ENCODE measurements around the gene GOPC.

The GOPC gene

GRCh38 chr6:117515326-117515725 lies 87.0 kb downstream of the GOPC start:
- no peak overlapping the region for H3K4me3 ChIP-seq (ENCODE audit: insufficient read depth in 1 of 2, low read depth in 1 of 2, low read length in 2 of 2)
- no peak overlapping the region for H3K9ac ChIP-seq (ENCODE audit: low read length)
- no peak overlapping the region for H3K27ac ChIP-seq (ENCODE audit: low read length, poor library complexity, severe bottlenecking)
- peaks cover 0 to 10% of the 10 kb centered on the region in 2 experiments for H3K36me3 ChIP-seq (ENCODE audit: control insufficient read depth in 1 of 2, insufficient read depth in 2 of 2, low read depth in 1 of 2, low read length in 2 of 2)
- no peak overlapping the region for H3K18ac ChIP-seq (ENCODE audit: low read depth in 1 of 2, low read length in 2 of 2)
- H2AK5ac ChIP-seq (ENCODE audit: low read length, severe bottlenecking): no peak overlapping the region
- DNase-seq: no peak
- H3K4ac ChIP-seq (ENCODE audit: low read depth in 1 of 2, low read length in 2 of 2): no peak overlapping the region
- no peak overlapping the region for H2BK5ac ChIP-seq (ENCODE audit: low read depth, low read length, poor library complexity, severe bottlenecking)
- H3K23ac ChIP-seq (ENCODE audit: low read length in 2 of 2): no peak overlapping the region
- H3K4me2 ChIP-seq (ENCODE audit: low read length, poor library complexity, severe bottlenecking): no peak overlapping the region
- H3K4me1 ChIP-seq (ENCODE audit: control insufficient read depth, insufficient read depth, low read depth, low read length): peaks cover 8% of the 10 kb centered on the region
- H4K91ac ChIP-seq (ENCODE audit: low read length): no peak overlapping the region
- H2BK15ac ChIP-seq (ENCODE audit: low read depth, poor library complexity, severe bottlenecking): no peak overlapping the region
- H3K14ac ChIP-seq (ENCODE audit: low read length in 2 of 2): no peak overlapping the region
- H3K9me3 ChIP-seq (ENCODE audit: control insufficient read depth, low read length): no peaks in the 10 kb centered on the region
- H2AFZ ChIP-seq (ENCODE audit: low read depth, low read length): no peak overlapping the region
- H3K27me3 ChIP-seq (ENCODE audit: control insufficient read depth in 1 of 2, insufficient read depth in 1 of 2, low read length in 2 of 2): no peaks in the 10 kb centered on the region
- no peak overlapping the region for H2BK120ac ChIP-seq (ENCODE audit: low read depth, low read length)
- no peak overlapping the region for H4K8ac ChIP-seq (ENCODE audit: low read length)
- H3K79me1 ChIP-seq (replicated peaks; ENCODE audit: low read length, poor library complexity, severe bottlenecking): peaks cover 8% of the 10 kb centered on the region
- no peak overlapping the region for H2BK12ac ChIP-seq (ENCODE audit: low read length in 2 of 2)

GRCh38 chr6:117514655-117515054 lies 87.7 kb downstream of the GOPC start:
- Histone ChIP-seq H3K9ac (ENCODE audit: low read length) (no peak overlapping the region), H2BK12ac (ENCODE audit: low read length in 2 of 2) (no peak overlapping the region), H2BK120ac (ENCODE audit: low read depth, low read length) (no peak overlapping the region), H2BK15ac (ENCODE audit: low read depth, poor library complexity, severe bottlenecking) (no peak overlapping the region), H3K79me1 (replicated peaks; ENCODE audit: low read length, poor library complexity, severe bottlenecking) (peaks cover 8% of the 10 kb centered on the region), H3K4ac (ENCODE audit: low read depth in 1 of 2, low read length in 2 of 2) (no peak overlapping the region), H3K14ac (ENCODE audit: low read length in 2 of 2) (no peak overlapping the region), H3K4me3 (ENCODE audit: insufficient read depth in 1 of 2, low read depth in 1 of 2, low read length in 2 of 2) (no peak overlapping the region), H3K18ac (ENCODE audit: low read depth in 1 of 2, low read length in 2 of 2) (no peak overlapping the region), H4K91ac (ENCODE audit: low read length) (no peak overlapping the region), H3K4me2 (ENCODE audit: low read length, poor library complexity, severe bottlenecking) (no peak overlapping the region), H4K8ac (ENCODE audit: low read length) (no peak overlapping the region), H2BK5ac (ENCODE audit: low read depth, low read length, poor library complexity, severe bottlenecking) (no peak overlapping the region), H3K36me3 (ENCODE audit: control insufficient read depth in 1 of 2, insufficient read depth in 2 of 2, low read depth in 1 of 2, low read length in 2 of 2) (peaks cover 0 to 7% of the 10 kb centered on the region in 2 experiments), H3K27me3 (ENCODE audit: control insufficient read depth in 1 of 2, insufficient read depth in 1 of 2, low read length in 2 of 2) (no peaks in the 10 kb centered on the region), H2AK5ac (ENCODE audit: low read length, severe bottlenecking) (no peak overlapping the region), H2AFZ (ENCODE audit: low read depth, low read length) (no peak overlapping the region), H3K23ac (ENCODE audit: low read length in 2 of 2) (no peak overlapping the region), H3K4me1 (ENCODE audit: control insufficient read depth, insufficient read depth, low read depth, low read length) (peaks cover 8% of the 10 kb centered on the region), H3K9me3 (ENCODE audit: control insufficient read depth, low read length) (no peaks in the 10 kb centered on the region), H3K27ac (ENCODE audit: low read length, poor library complexity, severe bottlenecking) (no peak overlapping the region)
- no peak for DNase-seq
- WGBS: no CpG with 5 or more reads among the region's 1 CpG

GRCh38 chr6:117513778-117514365 lies 88.4 kb downstream of the GOPC start:
- H3K9me3 ChIP-seq (ENCODE audit: control insufficient read depth, low read length): no peaks in the 10 kb centered on the region
- no peak overlapping the region for H2BK5ac ChIP-seq (ENCODE audit: low read depth, low read length, poor library complexity, severe bottlenecking)
- peaks cover 0 to 11% of the 10 kb centered on the region in 2 experiments for H3K36me3 ChIP-seq (ENCODE audit: control insufficient read depth in 1 of 2, insufficient read depth in 2 of 2, low read depth in 1 of 2, low read length in 2 of 2)
- peaks cover 15% of the 10 kb centered on the region for H3K79me1 ChIP-seq (replicated peaks; ENCODE audit: low read length, poor library complexity, severe bottlenecking)
- H3K4me3 ChIP-seq (ENCODE audit: insufficient read depth in 1 of 2, low read depth in 1 of 2, low read length in 2 of 2): no peak overlapping the region
- H3K4ac ChIP-seq (ENCODE audit: low read depth in 1 of 2, low read length in 2 of 2): no peak overlapping the region
- no peaks in the 10 kb centered on the region for H3K27me3 ChIP-seq (ENCODE audit: control insufficient read depth in 1 of 2, insufficient read depth in 1 of 2, low read length in 2 of 2)
- no peak overlapping the region for H2BK120ac ChIP-seq (ENCODE audit: low read depth, low read length)
- H4K8ac ChIP-seq (ENCODE audit: low read length): no peak overlapping the region
- H3K18ac ChIP-seq (ENCODE audit: low read depth in 1 of 2, low read length in 2 of 2): no peak overlapping the region
- peaks cover 12% of the 10 kb centered on the region for H3K4me1 ChIP-seq (ENCODE audit: control insufficient read depth, insufficient read depth, low read depth, low read length)
- no peak overlapping the region for H2AFZ ChIP-seq (ENCODE audit: low read depth, low read length)
- no peak overlapping the region for H2BK12ac ChIP-seq (ENCODE audit: low read length in 2 of 2)
- H4K91ac ChIP-seq (ENCODE audit: low read length): no peak overlapping the region
- no peak overlapping the region for H3K9ac ChIP-seq (ENCODE audit: low read length)
- peak overlapping the region; percentile 40 for H3K4me2 ChIP-seq (ENCODE audit: low read length, poor library complexity, severe bottlenecking)
- DNase-seq: no peak
- no peak overlapping the region for H2AK5ac ChIP-seq (ENCODE audit: low read length, severe bottlenecking)
- 97% methylated on average over 5 of the region's 7 CpGs for WGBS
- no peak overlapping the region for H2BK15ac ChIP-seq (ENCODE audit: low read depth, poor library complexity, severe bottlenecking)
- peak overlapping the region; percentile 78 for H3K27ac ChIP-seq (ENCODE audit: low read length, poor library complexity, severe bottlenecking)
- no peak overlapping the region for H3K23ac ChIP-seq (ENCODE audit: low read length in 2 of 2)
- no peak overlapping the region for H3K14ac ChIP-seq (ENCODE audit: low read length in 2 of 2)

- H3K9me3 ChIP-seq (ENCODE audit: control insufficient read depth, low read length): no peaks in the 10 kb centered on the region
- H4K8ac ChIP-seq (ENCODE audit: low read length): no peak overlapping the region
- no peak overlapping the region for H3K9ac ChIP-seq (ENCODE audit: low read length)
- H2BK5ac ChIP-seq (ENCODE audit: low read depth, low read length, poor library complexity, severe bottlenecking): no peak overlapping the region
- H3K27me3 ChIP-seq (ENCODE audit: control insufficient read depth in 1 of 2, insufficient read depth in 1 of 2, low read length in 2 of 2): no peaks in the 10 kb centered on the region
- no peak overlapping the region for H3K23ac ChIP-seq (ENCODE audit: low read length in 2 of 2)
- H2AK5ac ChIP-seq (ENCODE audit: low read length, severe bottlenecking): peak overlapping the region; percentile 88
- 94% methylated on average over 1 of the region's 2 CpGs for WGBS
- H3K18ac ChIP-seq (ENCODE audit: low read depth in 1 of 2, low read length in 2 of 2): peak overlapping the region in 1 of 2 experiments; percentile 72
- H4K91ac ChIP-seq (ENCODE audit: low read length): no peak overlapping the region
- peaks cover 0 to 15% of the 10 kb centered on the region in 2 experiments for H3K36me3 ChIP-seq (ENCODE audit: control insufficient read depth in 1 of 2, insufficient read depth in 2 of 2, low read depth in 1 of 2, low read length in 2 of 2)
- no peak overlapping the region for H2BK15ac ChIP-seq (ENCODE audit: low read depth, poor library complexity, severe bottlenecking)
- H3K4me1 ChIP-seq (ENCODE audit: control insufficient read depth, insufficient read depth, low read depth, low read length): peaks cover 14% of the 10 kb centered on the region
- peaks cover 16% of the 10 kb centered on the region for H3K79me1 ChIP-seq (replicated peaks; ENCODE audit: low read length, poor library complexity, severe bottlenecking)
- no peak overlapping the region for H3K4me3 ChIP-seq (ENCODE audit: insufficient read depth in 1 of 2, low read depth in 1 of 2, low read length in 2 of 2)
- peak overlapping the region in 1 of 2 experiments; percentile 46 for H2BK12ac ChIP-seq (ENCODE audit: low read length in 2 of 2)
- no peak overlapping the region for H3K4ac ChIP-seq (ENCODE audit: low read depth in 1 of 2, low read length in 2 of 2)
- DNase-seq: no peak
- H3K4me2 ChIP-seq (ENCODE audit: low read length, poor library complexity, severe bottlenecking): no peak overlapping the region
- no peak overlapping the region for H2BK120ac ChIP-seq (ENCODE audit: low read depth, low read length)
- no peak overlapping the region for H2AFZ ChIP-seq (ENCODE audit: low read depth, low read length)
- H3K27ac ChIP-seq (ENCODE audit: low read length, poor library complexity, severe bottlenecking): peak overlapping the region; percentile 78
- no peak overlapping the region for H3K14ac ChIP-seq (ENCODE audit: low read length in 2 of 2)
Observed at GRCh38 chr6:117512987-117513573, 89.2 kb downstream of the GOPC start.

Data from mesenchymal stem cell (in vitro differentiated cells and primary cell).